K562 (cell line): ENCODE results near the gene DOCK7. TPM values are rescaled to one million over a fixed set of nuclear protein-coding genes. Genes with fewer than 3 reads are reported as not detected.

ENCODE experiments used
- ATF1 ChIP-seq, 2 experiments: fragments of 450-650 bp in 1 of 2; IDR thresholded peaks; 2 replicates each; pipeline ENCODE4 v1.6.1; 2016; ENCODE audit warnings: missing compliant biosample characterization in 1 of 2, missing genetic modification characterization in 1 of 2
- BMI1 ChIP-seq: fragments of 150-350 bp; IDR thresholded peaks from 2 replicates; pipeline ENCODE4 v1.6.1; 2014; ENCODE audit warnings: low read length
- DDX20 ChIP-seq: fragments of 450-650 bp; IDR thresholded peaks from 2 replicates; pipeline ENCODE4 v1.6.1; 2016; ENCODE audit warnings: missing genetic modification characterization, low read depth, mild to moderate bottlenecking, missing compliant biosample characterization, moderate library complexity
- ELF1 ChIP-seq: fragments of 200-800 bp; sonication (Bioruptor generic); IDR thresholded peaks from 2 replicates; pipeline ENCODE4 v1.6.1; 2016; ENCODE audit warnings: missing genetic modification characterization, missing compliant biosample characterization
- HNRNPL ChIP-seq: fragments of 200-400 bp; formaldehyde crosslinking; IDR thresholded peaks from 2 replicates; pipeline ENCODE4 v1.6.1; 2017; ENCODE audit warnings: low read depth, mild to moderate bottlenecking, low read length
- KHSRP ChIP-seq: fragments of 450-650 bp; IDR thresholded peaks from 2 replicates; pipeline ENCODE4 v1.6.1; 2017
- MCM5 ChIP-seq: fragments of 450-650 bp; IDR thresholded peaks from 2 replicates; pipeline ENCODE4 v1.6.1; 2016; ENCODE audit warnings: low read depth
- NFIX ChIP-seq: fragments of 250-450 bp; sonication (Bioruptor Pico); IDR thresholded peaks from 2 replicates; pipeline ENCODE4 v1.4.0; 2020; ENCODE audit warnings: low read depth, mild to moderate bottlenecking, moderate library complexity
- SRSF3 ChIP-seq: fragments of 200-400 bp; formaldehyde crosslinking; IDR thresholded peaks from 2 replicates; pipeline ENCODE4 v1.6.1; 2016; ENCODE audit warnings: mild to moderate bottlenecking, low read length, moderate library complexity; ENCODE audit not compliant: insufficient read depth
- STAT5B ChIP-seq: fragments of 250-450 bp; sonication (Bioruptor Pico); IDR thresholded peaks from 2 replicates; pipeline ENCODE4 v1.8.0; 2021; ENCODE audit warnings: mild to moderate bottlenecking, inconsistent platforms
- ZNF124 ChIP-seq: sonication (generic); formaldehyde crosslinking; IDR thresholded peaks from 2 replicates; pipeline ENCODE4 v1.8.1; 2022; ENCODE audit warnings: missing genetic modification reagents
- ZNF217 ChIP-seq: sonication (generic); formaldehyde crosslinking; IDR thresholded peaks from 2 replicates; pipeline ENCODE4 v1.8.0; 2022; ENCODE audit warnings: mild to moderate bottlenecking, missing genetic modification reagents
- ZNF436 ChIP-seq: fragments of 250-450, 450-650 bp; sonication (Bioruptor Pico); formaldehyde crosslinking; IDR thresholded peaks from 2 replicates; pipeline ENCODE4 v1.7.0; 2020; ENCODE audit warnings: mild to moderate bottlenecking
- polyA plus RNA-seq, 8 experiments: library from polyadenylated mRNA; depleted of rRNA in 4 of 8; stranded (reverse) in 5 of 8; unstranded in 3 of 8; fragments of >200 nt; fragmentation: Nextera tagmentation in 2 of 8; fragmentation: Illumina TruSeq in 1 of 8; extraction: Ambion mirVana in 2 of 8; extraction: Trizol in 1 of 8; gene quantifications; 2 replicates each; pipeline versions ENCODE4 v1.2.1 to v1.2.3, GENCODE V29; 2011 to 2014; ENCODE audit warnings: inconsistent platforms in 1 of 8, missing spikeins in 1 of 8
- total RNA-seq, 7 experiments: library from RNA; depleted of rRNA in 6 of 7; stranded (reverse); fragments of >200 nt in 6 of 7; fragmentation: Illumina TruSeq in 2 of 7; extraction: Trizol in 2 of 7; gene quantifications; 2 replicates each; pipeline versions ENCODE4 v1.2.1 to v1.2.3, GENCODE V29; 2011 to 2021; ENCODE audit warnings: low replicate concordance in 1 of 7
- TF ChIP-seq, protein P1 (sequence below): IDR thresholded peaks from 2 replicates; pipeline ENCODE4 v1.6.1; 2014; ENCODE audit warnings: antibody characterized with exemption
- TF ChIP-seq, protein P2 (sequence below): fragments of 450-650 bp; conservative IDR thresholded peaks from 2 replicates; pipeline ENCODE4 v1.6.1; 2016; ENCODE audit warnings: missing genetic modification characterization, low read depth, mild to moderate bottlenecking, missing compliant biosample characterization, moderate library complexity
- TF ChIP-seq, protein P3 (sequence below): fragments of 450-650 bp; IDR thresholded peaks from 2 replicates; pipeline ENCODE4 v1.6.1; 2017; ENCODE audit warnings: antibody characterized with exemption, mild to moderate bottlenecking
- TF ChIP-seq, protein P4 (sequence below): fragments of 250-450 bp; sonication (Bioruptor Pico); IDR thresholded peaks from 2 replicates; pipeline ENCODE4 v1.5.0; 2022; ENCODE audit warnings: mild to moderate bottlenecking
- TF ChIP-seq, protein P5 (sequence below): fragments of 200-800 bp; sonication (Bioruptor generic); IDR thresholded peaks from 2 replicates; pipeline ENCODE4 v1.6.1; 2017; ENCODE audit warnings: missing genetic modification characterization, missing compliant biosample characterization

The DOCK7 gene
- total and polyA plus RNA-seq, 9 of the 15 experiments (the other 6 are each of a cell fraction or from before 2014, with no cell fraction given), result 4.9 to 35.1 (median 12.6) TPM

DNA sequence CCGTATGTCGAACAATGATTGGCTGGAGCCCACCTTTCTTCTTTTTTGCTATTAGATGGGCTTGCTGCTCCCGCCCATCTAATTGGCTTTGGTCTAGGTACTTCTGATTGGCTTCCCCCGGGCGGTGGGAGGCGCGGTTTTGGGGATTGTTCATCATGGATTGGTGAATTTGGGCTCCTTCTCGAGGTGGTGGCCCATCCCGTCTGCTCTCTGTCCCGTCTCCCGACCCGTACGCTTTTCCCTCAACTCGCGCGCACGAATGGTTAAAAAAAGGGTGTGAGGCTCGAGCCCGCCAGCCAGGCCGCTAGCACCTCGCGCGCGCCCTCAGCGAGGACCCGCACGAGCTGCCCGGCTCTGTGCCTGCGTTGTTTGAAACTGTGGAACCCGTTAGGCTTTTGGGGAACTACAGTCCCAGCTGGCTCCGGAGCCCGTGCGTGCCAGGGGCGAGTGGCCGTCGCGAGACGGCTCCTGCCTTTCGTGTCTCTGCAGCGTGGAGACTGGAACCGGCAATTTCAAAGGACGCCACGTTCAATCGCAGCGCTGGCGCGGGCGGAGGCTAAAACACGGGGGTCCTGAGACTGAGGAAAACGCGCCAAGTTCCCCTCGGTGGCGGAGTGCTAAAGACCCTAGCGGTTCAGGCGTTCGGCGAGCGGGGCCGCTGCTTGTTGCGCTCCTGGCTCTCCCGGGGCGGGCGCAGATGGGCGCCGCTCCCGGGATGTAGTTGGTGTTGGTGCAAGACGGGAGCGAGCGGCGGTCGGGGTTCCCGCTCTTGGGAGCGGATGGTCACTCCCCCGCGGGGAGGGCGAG, 251.5 kb downstream of the DOCK7 start, which contains the start of gene USP1 (continued):
- TF ChIP-seq, protein P1, sequence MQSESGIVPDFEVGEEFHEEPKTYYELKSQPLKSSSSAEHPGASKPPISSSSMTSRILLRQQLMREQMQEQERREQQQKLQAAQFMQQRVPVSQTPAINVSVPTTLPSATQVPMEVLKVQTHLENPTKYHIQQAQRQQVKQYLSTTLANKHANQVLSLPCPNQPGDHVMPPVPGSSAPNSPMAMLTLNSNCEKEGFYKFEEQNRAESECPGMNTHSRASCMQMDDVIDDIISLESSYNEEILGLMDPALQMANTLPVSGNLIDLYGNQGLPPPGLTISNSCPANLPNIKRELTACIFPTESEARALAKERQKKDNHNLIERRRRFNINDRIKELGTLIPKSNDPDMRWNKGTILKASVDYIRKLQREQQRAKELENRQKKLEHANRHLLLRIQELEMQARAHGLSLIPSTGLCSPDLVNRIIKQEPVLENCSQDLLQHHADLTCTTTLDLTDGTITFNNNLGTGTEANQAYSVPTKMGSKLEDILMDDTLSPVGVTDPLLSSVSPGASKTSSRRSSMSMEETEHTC, result no peak
- TF ChIP-seq BMI1 (no peak), DDX20 (tag) (no peak), KHSRP (no peak), HNRNPL (no peak), NFIX (CRISPR knock-in tag) (no peak), SRSF3 (no peak), ZNF436 (no peak), ZNF124 (CRISPR knock-in tag) (no peak), ATF1 (CRISPR knock-in tag; IDR thresholded peaks at IDR 0.05) (no peak), ATF1 (tag; IDR thresholded peaks at IDR 0.05) (peak; percentile 66), ZNF217 (CRISPR knock-in tag) (no peak), MCM5 (no peak), STAT5B (CRISPR knock-in tag) (no peak), ELF1 (no peak)
- TF ChIP-seq, protein P2, sequence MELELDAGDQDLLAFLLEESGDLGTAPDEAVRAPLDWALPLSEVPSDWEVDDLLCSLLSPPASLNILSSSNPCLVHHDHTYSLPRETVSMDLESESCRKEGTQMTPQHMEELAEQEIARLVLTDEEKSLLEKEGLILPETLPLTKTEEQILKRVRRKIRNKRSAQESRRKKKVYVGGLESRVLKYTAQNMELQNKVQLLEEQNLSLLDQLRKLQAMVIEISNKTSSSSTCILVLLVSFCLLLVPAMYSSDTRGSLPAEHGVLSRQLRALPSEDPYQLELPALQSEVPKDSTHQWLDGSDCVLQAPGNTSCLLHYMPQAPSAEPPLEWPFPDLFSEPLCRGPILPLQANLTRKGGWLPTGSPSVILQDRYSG (tag), result no peak
- TF ChIP-seq, protein P3, sequence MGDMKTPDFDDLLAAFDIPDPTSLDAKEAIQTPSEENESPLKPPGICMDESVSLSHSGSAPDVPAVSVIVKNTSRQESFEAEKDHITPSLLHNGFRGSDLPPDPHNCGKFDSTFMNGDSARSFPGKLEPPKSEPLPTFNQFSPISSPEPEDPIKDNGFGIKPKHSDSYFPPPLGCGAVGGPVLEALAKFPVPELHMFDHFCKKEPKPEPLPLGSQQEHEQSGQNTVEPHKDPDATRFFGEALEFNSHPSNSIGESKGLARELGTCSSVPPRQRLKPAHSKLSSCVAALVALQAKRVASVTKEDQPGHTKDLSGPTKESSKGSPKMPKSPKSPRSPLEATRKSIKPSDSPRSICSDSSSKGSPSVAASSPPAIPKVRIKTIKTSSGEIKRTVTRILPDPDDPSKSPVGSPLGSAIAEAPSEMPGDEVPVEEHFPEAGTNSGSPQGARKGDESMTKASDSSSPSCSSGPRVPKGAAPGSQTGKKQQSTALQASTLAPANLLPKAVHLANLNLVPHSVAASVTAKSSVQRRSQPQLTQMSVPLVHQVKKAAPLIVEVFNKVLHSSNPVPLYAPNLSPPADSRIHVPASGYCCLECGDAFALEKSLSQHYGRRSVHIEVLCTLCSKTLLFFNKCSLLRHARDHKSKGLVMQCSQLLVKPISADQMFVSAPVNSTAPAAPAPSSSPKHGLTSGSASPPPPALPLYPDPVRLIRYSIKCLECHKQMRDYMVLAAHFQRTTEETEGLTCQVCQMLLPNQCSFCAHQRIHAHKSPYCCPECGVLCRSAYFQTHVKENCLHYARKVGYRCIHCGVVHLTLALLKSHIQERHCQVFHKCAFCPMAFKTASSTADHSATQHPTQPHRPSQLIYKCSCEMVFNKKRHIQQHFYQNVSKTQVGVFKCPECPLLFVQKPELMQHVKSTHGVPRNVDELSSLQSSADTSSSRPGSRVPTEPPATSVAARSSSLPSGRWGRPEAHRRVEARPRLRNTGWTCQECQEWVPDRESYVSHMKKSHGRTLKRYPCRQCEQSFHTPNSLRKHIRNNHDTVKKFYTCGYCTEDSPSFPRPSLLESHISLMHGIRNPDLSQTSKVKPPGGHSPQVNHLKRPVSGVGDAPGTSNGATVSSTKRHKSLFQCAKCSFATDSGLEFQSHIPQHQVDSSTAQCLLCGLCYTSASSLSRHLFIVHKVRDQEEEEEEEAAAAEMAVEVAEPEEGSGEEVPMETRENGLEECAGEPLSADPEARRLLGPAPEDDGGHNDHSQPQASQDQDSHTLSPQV, result no peak; the same call in 1 of the 2 replicates
- TF ChIP-seq, protein P4, sequence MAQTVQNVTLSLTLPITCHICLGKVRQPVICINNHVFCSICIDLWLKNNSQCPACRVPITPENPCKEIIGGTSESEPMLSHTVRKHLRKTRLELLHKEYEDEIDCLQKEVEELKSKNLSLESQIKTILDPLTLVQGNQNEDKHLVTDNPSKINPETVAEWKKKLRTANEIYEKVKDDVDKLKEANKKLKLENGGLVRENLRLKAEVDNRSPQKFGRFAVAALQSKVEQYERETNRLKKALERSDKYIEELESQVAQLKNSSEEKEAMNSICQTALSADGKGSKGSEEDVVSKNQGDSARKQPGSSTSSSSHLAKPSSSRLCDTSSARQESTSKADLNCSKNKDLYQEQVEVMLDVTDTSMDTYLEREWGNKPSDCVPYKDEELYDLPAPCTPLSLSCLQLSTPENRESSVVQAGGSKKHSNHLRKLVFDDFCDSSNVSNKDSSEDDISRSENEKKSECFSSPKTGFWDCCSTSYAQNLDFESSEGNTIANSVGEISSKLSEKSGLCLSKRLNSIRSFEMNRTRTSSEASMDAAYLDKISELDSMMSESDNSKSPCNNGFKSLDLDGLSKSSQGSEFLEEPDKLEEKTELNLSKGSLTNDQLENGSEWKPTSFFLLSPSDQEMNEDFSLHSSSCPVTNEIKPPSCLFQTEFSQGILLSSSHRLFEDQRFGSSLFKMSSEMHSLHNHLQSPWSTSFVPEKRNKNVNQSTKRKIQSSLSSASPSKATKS (CRISPR knock-in tag), result no peak
- TF ChIP-seq, protein P5, sequence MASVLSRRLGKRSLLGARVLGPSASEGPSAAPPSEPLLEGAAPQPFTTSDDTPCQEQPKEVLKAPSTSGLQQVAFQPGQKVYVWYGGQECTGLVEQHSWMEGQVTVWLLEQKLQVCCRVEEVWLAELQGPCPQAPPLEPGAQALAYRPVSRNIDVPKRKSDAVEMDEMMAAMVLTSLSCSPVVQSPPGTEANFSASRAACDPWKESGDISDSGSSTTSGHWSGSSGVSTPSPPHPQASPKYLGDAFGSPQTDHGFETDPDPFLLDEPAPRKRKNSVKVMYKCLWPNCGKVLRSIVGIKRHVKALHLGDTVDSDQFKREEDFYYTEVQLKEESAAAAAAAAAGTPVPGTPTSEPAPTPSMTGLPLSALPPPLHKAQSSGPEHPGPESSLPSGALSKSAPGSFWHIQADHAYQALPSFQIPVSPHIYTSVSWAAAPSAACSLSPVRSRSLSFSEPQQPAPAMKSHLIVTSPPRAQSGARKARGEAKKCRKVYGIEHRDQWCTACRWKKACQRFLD (CRISPR knock-in tag), result no peak; the same call in none of the 2 replicates
